Endothelial cell of umbilical vein (primary cell): ENCODE measurements around the gene MAP3K12. TPM values are rescaled to one million over a fixed set of nuclear protein-coding genes. Genes with fewer than 3 reads are reported as not detected.

ENCODE experiments used
- BruUV-seq: library from RNA; stranded (reverse); fragments of 400-500 nt; replicated peaks from 2 replicates; lab custom pipeline; 2021; lab: Mats Ljungman, UMichigan
- CTCF ChIA-PET: fragments of 300-600, 350-600 bp; sonication (Branson Sonifier 250); formaldehyde crosslinking; loops from one replicate; lab custom pipeline; 2021; ENCODE audit warnings: antibody characterized with exemption, inconsistent platforms; lab: Charles Lee
- POLR2A ChIA-PET: fragments of 300-600, 350-600 bp; sonication (Branson Sonifier 250); formaldehyde crosslinking; loops from one replicate; lab custom pipeline; 2021; ENCODE audit warnings: antibody characterized with exemption, inconsistent platforms; lab: Charles Lee
- DNase-seq: peaks from one replicate; pipeline ENCODE4 v3.0.0-alpha.2; 2011; ENCODE audit warnings: low read depth, low spot score
- FAIRE-seq: peaks from 2 replicates; lab custom pipeline; 2011; peaks lifted over from hg19 to GRCh38; lab: Jason Lieb, UNC
- H2AFZ ChIP-seq: 2 replicates; pipeline ENCODE4 v1.6.0; 2012; ENCODE audit warnings: low read depth, low read length, control low read depth, inconsistent platforms
- H3K27ac ChIP-seq: 2 replicates; pipeline ENCODE4 v1.5.1; 2011; ENCODE audit warnings: low read depth, mild to moderate bottlenecking, control low read depth, low read length, moderate library complexity; ENCODE audit not compliant: insufficient read depth
- H3K27me3 ChIP-seq, 2 experiments: 2 replicates each; pipeline versions ENCODE4 v1.6.0 to v1.6.1; 2011; ENCODE audit warnings: low read length in 2 of 2, mixed read lengths in 1 of 2; ENCODE audit not compliant: control insufficient read depth in 2 of 2, insufficient read depth in 2 of 2
- H3K36me3 ChIP-seq, 2 experiments: 2 replicates in 1 of 2; 3 replicates in 1 of 2; pipeline ENCODE4 v1.5.1; 2011; ENCODE audit warnings: low read length in 2 of 2, mild to moderate bottlenecking in 1 of 2, moderate library complexity in 1 of 2; ENCODE audit not compliant: control insufficient read depth in 2 of 2, insufficient read depth in 2 of 2; ENCODE audit errors: extremely low read depth in 1 of 2
- H3K4me1 ChIP-seq: 3 replicates; pipeline ENCODE4 v1.5.1; 2011; ENCODE audit warnings: mild to moderate bottlenecking, low read length; ENCODE audit not compliant: control insufficient read depth, insufficient read depth; ENCODE audit errors: extremely low read depth
- H3K4me2 ChIP-seq: 2 replicates; pipeline ENCODE4 v1.6.1; 2011; ENCODE audit warnings: low read length, control low read depth, mixed read lengths; ENCODE audit not compliant: insufficient read depth
- H3K4me3 ChIP-seq, 3 experiments: fragments of 200-600 bp in 1 of 3; sonication (generic), shearing (Covaris generic) in 1 of 3; replicated peaks in 1 of 3; 2 replicates each; pipeline ENCODE4 v1.5.1; 2011 to 2016; ENCODE audit warnings: control low read depth in 3 of 3, low read length in 3 of 3, mild to moderate bottlenecking in 2 of 3, inconsistent platforms in 1 of 3, low read depth in 1 of 3, moderate library complexity in 1 of 3; ENCODE audit not compliant: insufficient read depth in 1 of 3
- H3K79me2 ChIP-seq: 2 replicates; pipeline ENCODE4 v1.6.0; 2012; ENCODE audit warnings: low read length, inconsistent platforms; ENCODE audit not compliant: control insufficient read depth, insufficient read depth
- H3K9ac ChIP-seq: replicated peaks from 2 replicates; pipeline ENCODE3; 2011; ENCODE audit warnings: low read length, control low read depth; ENCODE audit not compliant: insufficient read depth; ENCODE audit errors: extremely low read depth
- H3K9me1 ChIP-seq: replicated peaks from 3 replicates; pipeline ENCODE4 v1.6.0; 2011; ENCODE audit warnings: mild to moderate bottlenecking, low read length; ENCODE audit not compliant: control insufficient read depth, insufficient read depth; ENCODE audit errors: extremely low read depth
- H3K9me3 ChIP-seq: replicated peaks from 2 replicates; pipeline ENCODE4 v1.5.1; 2012; ENCODE audit warnings: low read length, inconsistent platforms; ENCODE audit not compliant: control insufficient read depth, insufficient read depth
- H4K20me1 ChIP-seq: replicated peaks from 2 replicates; pipeline ENCODE3; 2011; ENCODE audit warnings: mild to moderate bottlenecking, low read length; ENCODE audit not compliant: control insufficient read depth, insufficient read depth; ENCODE audit errors: extremely low read depth
- CTCF ChIP-seq, 2 donors: IDR thresholded peaks; 1 replicate in 1 of 2; 2 replicates in 1 of 2; pipeline ENCODE4 v1.5.1; 2011; ENCODE audit warnings: low read length in 2 of 2, mild to moderate bottlenecking in 2 of 2, moderate library complexity in 2 of 2, control low read depth in 1 of 2, inconsistent platforms in 1 of 2, low read depth in 1 of 2; ENCODE audit not compliant: insufficient read depth in 1 of 2; ENCODE audit errors: extremely low read depth in 1 of 2
- FOS ChIP-seq: IDR thresholded peaks from 2 replicates; pipeline ENCODE4 v1.6.1; 2011; ENCODE audit warnings: mild to moderate bottlenecking, low read length, moderate library complexity, borderline replicate concordance; ENCODE audit not compliant: insufficient read depth
- MYC ChIP-seq: IDR thresholded peaks from one replicate; pipeline ENCODE4 v1.6.1; 2011; ENCODE audit warnings: mild to moderate bottlenecking, low read depth, low read length
- POLR2A ChIP-seq: IDR thresholded peaks from 2 replicates; pipeline ENCODE4 v1.6.1; 2012; ENCODE audit warnings: low read depth, mild to moderate bottlenecking, control low read depth, low read length
- dilution Hi-C: fragments of 300-500 bp; cut with MboI; formaldehyde crosslinking; loops from one replicate; pipeline ENCODE4 v1.15.0; 2019; ENCODE audit warnings: low sequenced_read_pairs; ENCODE audit not compliant: extremely low pct_ligation_motif_present
- intact Hi-C: fragments of 100-400 bp; cut with micrococcal nuclease; formaldehyde crosslinking; loops from one replicate; pipeline ENCODE4 v1.10.0; 2022
- polyA plus RNA-seq, 4 experiments: library from polyadenylated mRNA; depleted of rRNA in 3 of 4; stranded (reverse) in 3 of 4; unstranded in 1 of 4; fragments of >200 nt; gene quantifications; 2 replicates each; pipeline versions ENCODE4 v1.2.1 to v1.2.3, GENCODE V29; 2011 to 2012; ENCODE audit warnings: missing spikeins in 1 of 4
- total RNA-seq: library from RNA; stranded (reverse); gene quantifications from 2 replicates; pipeline ENCODE4 v1.2.3, GENCODE V29; 2021

The MAP3K12 gene
- total and polyA plus RNA-seq, 2 donors (not counting 3 experiments of a cell fraction or from before 2014, with no cell fraction given): 29.3 to 66.2 TPM

DNA sequence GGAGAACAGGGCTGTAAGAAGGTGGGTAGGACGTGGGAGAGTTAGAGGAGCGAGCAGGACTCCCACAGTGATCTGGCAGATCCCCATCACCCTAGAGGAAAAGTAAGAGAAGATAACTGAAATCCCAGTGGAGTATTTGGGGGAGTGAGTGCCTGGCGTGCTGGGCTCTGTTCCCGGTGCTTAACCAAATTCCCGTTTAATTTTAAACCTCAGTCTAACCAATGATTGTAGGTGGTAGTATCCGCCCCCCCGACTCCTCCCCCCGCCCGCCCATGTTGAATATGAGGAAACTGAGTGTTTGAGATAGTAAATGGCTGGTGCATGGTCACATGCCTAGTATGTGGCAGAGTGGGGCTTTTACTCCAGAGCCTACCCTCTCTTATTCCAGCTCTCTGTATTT lies 3.1 kb upstream of the MAP3K12 start:
- DNase-seq (peak; percentile 51), FAIRE-seq (peak; percentile 55)
- dilution Hi-C loops (no loop called here), intact Hi-C loops (loop anchor here (5.0 kb wide), 1 partner anchor 280 kb away; no protein-coding TSS in a partner anchor)
- Histone ChIP-seq H3K9ac (peak overlapping the region; percentile 64), H3K4me1 (peaks cover 32% of the 10 kb centered on the region), H3K36me3 (peaks cover 0 to 29% of the 10 kb centered on the region in 2 experiments), H3K4me2 (peak overlapping the region; percentile 74), H3K4me3 (peak overlapping the region in 2 of 3 experiments; percentile 49 to 54), H2AFZ (no peak overlapping the region), H3K27me3 (no peaks in the 10 kb centered on the region), H4K20me1 (no peaks in the 10 kb centered on the region), H3K9me1 (no peaks in the 10 kb centered on the region), H3K79me2 (peaks cover 15% of the 10 kb centered on the region), H3K9me3 (no peaks in the 10 kb centered on the region), H3K27ac (peak overlapping the region; percentile 7)
- POLR2A ChIA-PET: no interaction called here
- CTCF ChIA-PET: interaction anchor here (0.5 to 1.2 kb wide), 3 partner anchors 12 to 150 kb away, joined by 3 to 4 read pairs (median 3); no protein-coding TSS in a partner anchor
- no TSS peak for BruUV-seq
- TF ChIP-seq MYC (no peak), CTCF (IDR thresholded peaks at IDR 0.05; ENCODE audit: extremely low read depth in 1 of 2, insufficient read depth in 1 of 2, low read depth in 1 of 2, low read length in 2 of 2) (no peak)

GRCh38 chr12:53501615-53502181 lies 2.4 kb upstream of the MAP3K12 start:
- Histone ChIP-seq H3K4me1 (peaks cover 32% of the 10 kb centered on the region), H3K4me3 (peak overlapping the region; percentile 2 to 54 (median 49)), H3K79me2 (peaks cover 15% of the 10 kb centered on the region), H4K20me1 (no peaks in the 10 kb centered on the region), H3K27ac (peak overlapping the region; percentile 52), H3K36me3 (peaks cover 0 to 24% of the 10 kb centered on the region in 2 experiments), H3K9ac (peak overlapping the region; percentile 64), H2AFZ (peak overlapping the region; percentile 60), H3K9me3 (no peaks in the 10 kb centered on the region), H3K4me2 (peak overlapping the region; percentile 74), H3K9me1 (no peaks in the 10 kb centered on the region), H3K27me3 (no peaks in the 10 kb centered on the region)
- no peak for DNase-seq
- intact Hi-C loops: loop anchor here (1.0 to 5.0 kb wide), 5 partner anchors 8 to 279 kb away; partner anchors contain the start of genes AAAS, ATP5MC2 and PCBP2
- dilution Hi-C loops: no loop called here
- POLR2A ChIA-PET: interaction anchor here (0.7 to 1.6 kb wide), 7 partner anchors 13 to 206 kb away, joined by 3 to 8 read pairs (median 5); partner anchors contain the start of genes PFDN5 and SP1
- TF ChIP-seq FOS: no peak
- peak; percentile 73 for TF ChIP-seq POLR2A
- FAIRE-seq: peak; percentile 48
- CTCF ChIA-PET: interaction anchor here (0.6 to 2.5 kb wide), 9 partner anchors 9 to 206 kb away, joined by 3 to 12 read pairs (median 4); partner anchors contain the start of gene PFDN5
- TSS peak; percentile 46 for BruUV-seq
